ENCODE data around the gene ARL5A.

ARL5A gene

GRCh38 chr2:151840216-151841046, 12.2 kb upstream of the ARL5A start:
- peak; percentile 42 for DNase-seq

- DNase-seq, result no peak
Measured at GRCh38 chr2:151837926-151838325, 9.7 kb upstream of the ARL5A start.

GRCh38 chr2:151833984-151834383, 5.8 kb upstream of the ARL5A start:
- DNase-seq, result no peak

- no peak for DNase-seq
Measured at GRCh38 chr2:151830961-151831360, 2.7 kb upstream of the ARL5A start.

GRCh38 chr2:151828890-151829324, 686 bp upstream of the ARL5A start:
- no peak for DNase-seq

- peak; percentile 43 for DNase-seq
Measured at GRCh38 chr2:151827564-151828142, 568 bp downstream of the ARL5A start.

- DNase-seq, result peak; percentile 1
Measured at GRCh38 chr2:151826737-151827157, 1.5 kb downstream of the ARL5A start.

GRCh38 chr2:151824886-151825285, 3.3 kb downstream of the ARL5A start:
- no peak for DNase-seq

- DNase-seq, result no peak
Measured at GRCh38 chr2:151823651-151824050, 4.6 kb downstream of the ARL5A start.

GRCh38 chr2:151819920-151820319, 8.3 kb downstream of the ARL5A start:
- DNase-seq, result no peak

- no peak for DNase-seq
Measured at GRCh38 chr2:151817929-151818328, 10.3 kb downstream of the ARL5A start.

GRCh38 chr2:151816843-151817242, 11.4 kb downstream of the ARL5A start:
- no peak for DNase-seq

GRCh38 chr2:151815821-151816489, 12.3 kb downstream of the ARL5A start:
- DNase-seq, result no peak

- no peak for DNase-seq
Measured at GRCh38 chr2:151810489-151810888, 17.7 kb downstream of the ARL5A start.

- no peak for DNase-seq
Measured at GRCh38 chr2:151809073-151809383, 19.2 kb downstream of the ARL5A start.

- peak; percentile 4 for DNase-seq
Measured at GRCh38 chr2:151808258-151809072, 19.8 kb downstream of the ARL5A start.

- no peak for DNase-seq
Measured at GRCh38 chr2:151805961-151806360, 22.3 kb downstream of the ARL5A start.

- DNase-seq, result no peak
Measured at GRCh38 chr2:151805343-151805742, 22.9 kb downstream of the ARL5A start.

- no peak for DNase-seq
Measured at GRCh38 chr2:151803811-151804210, 24.4 kb downstream of the ARL5A start.

- DNase-seq, result no peak
Measured at GRCh38 chr2:151802315-151802714, 25.9 kb downstream of the ARL5A start.

GRCh38 chr2:151799886-151800292, 28.3 kb downstream of the ARL5A start:
- no peak for DNase-seq

- no peak for DNase-seq
Measured at GRCh38 chr2:151796774-151797173, 31.4 kb downstream of the ARL5A start.

GRCh38 chr2:151795646-151796240, 32.5 kb downstream of the ARL5A start:
- peak; percentile 38 for DNase-seq

Measured in NCI-H69 (cell line).